Urinary bladder (tissue), 4 donors: Measurements from ENCODE around the gene ACTR3C. TPM values are rescaled to one million over a fixed set of nuclear protein-coding genes. Genes with fewer than 3 reads are reported as not detected.
"Not testable (repeated sequence)": the region's sequence is repeated elsewhere in the genome, so short reads cannot be mapped to it uniquely, and the experiment has no call there.

Experiments used
- DNase-seq: peaks from one replicate; pipeline ENCODE4 v3.0.0-alpha.2; 2015; ENCODE audit errors: extremely low spot score
- H3K27ac ChIP-seq: one replicate; pipeline ENCODE4 v1.5.1; 2013; ENCODE audit warnings: low read depth, mild to moderate bottlenecking, moderate library complexity
- H3K36me3 ChIP-seq: one replicate; pipeline ENCODE4 v1.6.1; 2013; ENCODE audit warnings: mild to moderate bottlenecking, moderate library complexity; ENCODE audit not compliant: insufficient read depth
- H3K4me1 ChIP-seq: one replicate; pipeline ENCODE4 v1.6.1; 2013; ENCODE audit warnings: mild to moderate bottlenecking, moderate library complexity; ENCODE audit not compliant: insufficient read depth
- H3K4me3 ChIP-seq: one replicate; pipeline ENCODE4 v1.5.1; 2013; ENCODE audit warnings: low read depth, low read length
- WGBS: extraction: QIAGEN DNeasy Blood & Tissue Kit; methylation state at CpG from one replicate; pipeline ENCODE4 v1.1.7; 2013; 5-methylcytosine and 5-hydroxymethylcytosine counted together
- polyA plus RNA-seq: library from polyadenylated mRNA; stranded (reverse); fragments of 200-250 nt; gene quantifications from one replicate; pipeline ENCODE4 v1.2.3, GENCODE V29; 2013
- total RNA-seq: library from RNA; depleted of rRNA; stranded (reverse); fragments of >200 nt; gene quantifications from one replicate; pipeline ENCODE4 v1.2.3, GENCODE V29; 2014
- donor health status: healthy with polysubstance abuse.
- donor health status: healthy.

Gene ACTR3C
- total and polyA plus RNA-seq, 2 donors: 3.4 to 6.5 TPM

DNA sequence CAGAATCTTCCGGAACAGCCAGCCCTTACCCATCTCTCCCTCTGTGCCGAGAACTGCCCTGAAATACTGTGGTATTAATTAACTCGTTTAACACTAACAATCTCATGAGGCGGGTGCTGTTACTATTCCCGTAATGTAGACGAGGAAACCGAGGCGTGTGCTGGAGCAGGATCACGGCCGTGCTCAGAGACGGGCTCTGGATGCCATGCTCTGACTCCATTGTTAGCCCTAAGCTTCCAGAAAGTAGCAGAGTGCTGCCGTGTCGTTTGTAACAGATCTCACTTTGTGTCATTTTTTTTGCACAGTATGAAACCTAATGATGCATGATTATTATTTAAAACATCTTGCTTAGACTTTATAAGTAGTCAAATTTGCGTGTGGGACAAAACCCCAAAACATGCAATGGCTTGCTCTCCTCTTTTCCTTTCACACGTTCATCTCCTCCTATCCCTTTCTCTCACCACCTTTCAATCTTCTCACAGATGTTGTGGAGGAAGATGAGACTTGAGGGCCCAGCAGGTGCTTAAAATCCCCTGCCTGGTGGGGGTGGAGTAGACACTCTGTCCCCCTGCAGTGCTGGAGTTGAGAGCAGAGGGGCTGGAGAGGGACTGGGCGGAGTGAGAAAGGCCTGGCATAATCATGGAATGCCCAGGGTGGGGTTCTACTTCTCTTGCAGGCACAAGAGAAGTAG is 482 bp upstream of the ACTR3C start:
- peak overlapping the region; percentile 83 for H3K27ac ChIP-seq
- WGBS: 21% methylated on average over 16 of the region's 16 CpGs

GRCh38 chr7:150322114-150322832 is 1.1 kb downstream of the ACTR3C start:
- Histone ChIP-seq H3K4me3 (peak overlapping the region; percentile 78), H3K27ac (peak overlapping the region; percentile 83), H3K4me1 (no peaks in the 10 kb centered on the region), H3K36me3 (no peaks in the 10 kb centered on the region)
- DNase-seq: no peak
- 78% methylated on average over 4 of the region's 4 CpGs for WGBS

More for the DNA sequence above, 482 bp upstream of the ACTR3C start:
- no peaks in the 10 kb centered on the region for H3K36me3 ChIP-seq
- DNase-seq: no peak
- H3K4me3 ChIP-seq: peak overlapping the region; percentile 78
- no peaks in the 10 kb centered on the region for H3K4me1 ChIP-seq

GRCh38 chr7:150321788-150322113 is 1.6 kb downstream of the ACTR3C start:
- 95% methylated on average over 3 of the region's 3 CpGs for WGBS
- no peak overlapping the region for H3K27ac ChIP-seq
- no peak overlapping the region for H3K4me3 ChIP-seq
- H3K36me3 ChIP-seq: no peaks in the 10 kb centered on the region
- no peaks in the 10 kb centered on the region for H3K4me1 ChIP-seq
- DNase-seq: no peak

DNA sequence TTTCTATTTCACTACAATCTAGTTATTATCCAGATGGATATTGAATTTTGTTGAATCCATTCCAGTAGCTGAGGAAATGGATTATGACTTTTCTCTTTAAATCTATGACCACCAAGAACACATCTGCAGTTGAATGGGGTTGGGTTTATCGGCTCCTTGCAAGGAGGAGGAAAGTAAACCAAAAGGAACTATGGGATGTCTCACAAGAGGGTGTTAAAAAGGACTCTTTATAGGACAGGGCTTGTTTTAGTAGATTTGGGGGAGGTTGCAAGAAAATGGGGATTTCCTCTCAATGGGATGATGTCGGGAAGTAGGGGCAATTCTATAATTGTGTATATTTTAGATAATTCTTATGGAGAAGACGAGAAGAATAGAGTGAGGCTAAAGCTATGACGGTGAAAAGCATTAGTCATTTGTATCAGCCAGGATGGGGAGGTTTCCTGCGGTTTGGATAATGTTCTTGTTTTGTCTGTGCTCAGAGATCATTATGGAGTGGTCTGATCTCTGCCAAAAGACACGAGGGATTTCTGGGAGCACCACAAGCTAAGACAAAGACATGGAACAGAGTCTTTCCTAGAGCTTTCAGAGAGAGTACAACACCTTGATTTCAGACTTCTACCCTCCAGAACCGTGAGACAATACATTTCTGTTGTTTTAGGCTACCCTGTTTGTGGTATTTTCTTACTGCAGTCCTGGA is 5.4 kb downstream of the ACTR3C start:
- Histone ChIP-seq H3K27ac (no peak overlapping the region), H3K36me3 (no peaks in the 10 kb centered on the region), H3K4me1 (no peaks in the 10 kb centered on the region), H3K4me3 (no peak overlapping the region)
- DNase-seq: no peak
- WGBS: 58% methylated on average over 7 of the region's 7 CpGs

DNA sequence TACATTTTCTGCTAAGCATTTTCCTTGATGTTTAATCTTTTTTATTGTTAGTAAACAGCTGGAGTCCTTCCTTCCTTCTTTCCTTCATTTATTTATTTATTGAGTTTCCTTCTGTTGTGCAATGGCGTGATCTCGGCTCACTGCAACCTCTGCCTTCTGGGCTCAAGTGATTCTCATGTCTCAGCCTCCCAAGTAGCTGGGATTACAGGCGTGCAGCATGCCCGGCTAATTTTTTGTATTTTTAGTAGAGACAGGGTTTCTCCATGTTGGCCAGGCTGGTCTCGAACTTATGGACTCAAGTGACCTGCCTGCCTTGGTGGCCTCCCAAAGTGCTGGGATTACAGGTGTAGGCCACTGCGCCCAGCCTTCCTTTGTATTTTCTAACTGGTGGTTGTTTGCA is 6.4 kb downstream of the ACTR3C start:
- not testable (repeated sequence) for H3K4me3 ChIP-seq, H3K27ac ChIP-seq, DNase-seq, H3K36me3 ChIP-seq, H3K4me1 ChIP-seq
- 73% methylated on average over 6 of the region's 6 CpGs for WGBS

GRCh38 chr7:150314639-150315239 is 8.6 kb downstream of the ACTR3C start:
- no peak overlapping the region for H3K27ac ChIP-seq
- H3K4me3 ChIP-seq: no peak overlapping the region
- H3K4me1 ChIP-seq: no peaks in the 10 kb centered on the region
- no peaks in the 10 kb centered on the region for H3K36me3 ChIP-seq
- WGBS: 98% methylated on average over 5 of the region's 5 CpGs
- no peak for DNase-seq

GRCh38 chr7:150313870-150314269 is 9.5 kb downstream of the ACTR3C start:
- 94% methylated on average over 6 of the region's 6 CpGs for WGBS
- no peaks in the 10 kb centered on the region for H3K4me1 ChIP-seq
- no peak for DNase-seq
- no peaks in the 10 kb centered on the region for H3K36me3 ChIP-seq
- no peak overlapping the region for H3K27ac ChIP-seq
- H3K4me3 ChIP-seq: no peak overlapping the region

DNA sequence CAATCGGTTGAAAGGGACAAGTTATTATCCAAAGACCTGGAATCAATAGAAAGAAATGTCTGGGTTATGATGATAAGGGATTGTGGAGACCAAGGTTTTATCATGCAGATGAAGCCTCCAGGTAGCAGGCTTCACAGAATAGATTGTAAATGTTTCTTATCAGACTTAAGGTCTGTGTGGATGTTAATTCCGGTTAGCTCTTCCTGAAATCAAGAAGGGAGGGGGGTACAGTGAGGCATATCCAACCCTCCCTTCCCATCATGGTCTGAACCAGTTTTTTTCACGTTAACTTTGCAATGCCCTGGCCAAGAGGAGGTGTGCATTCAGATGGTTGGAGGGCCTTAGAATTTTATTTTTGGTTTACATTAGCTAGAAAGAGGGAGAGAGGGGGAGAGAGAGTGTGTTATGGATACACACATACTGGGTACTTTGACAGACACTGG is 10.0 kb downstream of the ACTR3C start:
- no peak overlapping the region for H3K4me3 ChIP-seq
- no peaks in the 10 kb centered on the region for H3K36me3 ChIP-seq
- no peaks in the 10 kb centered on the region for H3K4me1 ChIP-seq
- WGBS: 70% methylated on average over 3 of the region's 3 CpGs
- no peak overlapping the region for H3K27ac ChIP-seq
- DNase-seq: no peak

DNA sequence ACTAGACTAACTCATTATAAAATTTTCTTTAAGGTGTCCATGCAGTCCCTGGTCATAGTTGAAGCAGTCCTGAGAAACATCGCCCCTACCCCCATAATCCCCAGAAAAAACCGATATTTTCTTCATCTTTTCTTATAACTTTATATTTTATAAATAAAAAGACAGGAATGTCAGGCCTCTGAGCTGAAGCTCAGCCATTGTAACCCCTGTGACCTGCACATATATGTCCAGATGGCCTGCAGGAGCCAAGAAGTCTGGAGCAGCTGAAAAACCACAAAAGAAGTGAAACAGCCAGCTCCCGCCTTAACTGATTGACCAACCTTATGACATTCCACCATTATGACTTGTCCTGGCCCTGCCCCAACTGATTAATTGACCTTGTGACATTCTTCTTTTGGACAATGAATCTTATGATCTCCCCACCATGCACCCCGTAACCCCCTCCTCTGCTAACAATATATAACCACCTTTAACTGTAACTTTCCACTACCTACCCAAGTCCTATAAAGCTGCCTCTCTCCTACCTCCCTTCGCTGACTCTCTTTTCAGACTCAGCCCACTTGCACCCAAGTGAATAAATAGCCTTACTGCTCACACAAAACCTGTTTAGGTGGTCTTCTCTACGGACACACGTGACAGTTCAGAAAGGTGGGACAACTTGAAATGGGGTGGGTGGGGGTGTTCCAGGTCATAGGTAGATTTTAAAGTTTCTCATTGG is 10.5 kb downstream of the ACTR3C start:
- H3K27ac ChIP-seq, H3K36me3 ChIP-seq, H3K4me1 ChIP-seq, H3K4me3 ChIP-seq, DNase-seq: not testable (repeated sequence)
- 87% methylated on average over 7 of the region's 7 CpGs for WGBS

DNA sequence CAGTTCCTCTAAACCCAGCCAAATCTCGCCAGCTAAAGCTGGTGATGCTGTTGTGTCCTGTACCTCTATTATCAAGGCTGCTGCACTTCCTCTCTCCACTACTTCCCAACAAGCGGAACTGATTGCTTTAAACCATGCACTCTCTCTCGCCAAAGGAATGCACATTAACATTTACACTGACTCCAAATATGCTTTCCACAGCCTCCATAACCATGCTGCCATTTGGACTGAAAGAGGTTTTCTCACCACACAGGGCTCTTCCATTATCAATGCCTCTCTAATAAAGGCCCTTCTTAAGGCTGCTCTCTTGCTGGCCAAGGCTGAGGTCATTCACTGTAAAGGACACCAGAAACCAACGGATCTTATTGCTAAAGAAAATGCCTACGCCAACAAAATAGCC is 11.6 kb downstream of the ACTR3C start:
- Histone ChIP-seq H3K4me1 (no peaks in the 10 kb centered on the region), H3K27ac (no peak overlapping the region), H3K4me3 (no peak overlapping the region), H3K36me3 (no peaks in the 10 kb centered on the region)
- DNase-seq: no peak
- WGBS: 80% methylated on average over 5 of the region's 5 CpGs

DNA sequence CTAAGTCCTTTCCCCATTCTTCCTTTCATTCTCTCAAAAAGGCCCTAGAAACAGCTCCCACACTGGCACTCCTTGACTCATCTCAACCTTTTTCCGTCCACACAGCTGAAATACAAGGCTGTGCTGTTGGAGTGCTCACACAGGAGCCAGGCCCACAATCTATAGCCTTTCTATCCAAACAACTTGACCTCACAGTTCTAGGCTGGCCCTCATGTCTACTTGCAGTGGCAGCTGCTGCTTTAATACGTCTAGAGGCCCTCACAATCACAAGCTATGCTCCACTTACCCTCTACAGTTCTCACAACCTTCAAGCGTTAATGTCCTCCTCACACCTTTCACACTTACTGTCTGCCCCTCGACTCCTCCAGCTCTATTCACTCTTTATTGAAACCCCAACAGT is 12.2 kb downstream of the ACTR3C start:
- Histone ChIP-seq H3K36me3 (no peaks in the 10 kb centered on the region), H3K4me1 (no peaks in the 10 kb centered on the region), H3K4me3 (no peak overlapping the region), H3K27ac (no peak overlapping the region)
- 94% methylated on average over 4 of the region's 4 CpGs for WGBS
- no peak for DNase-seq

- Histone ChIP-seq H3K27ac (no peak overlapping the region), H3K36me3 (no peaks in the 10 kb centered on the region), H3K4me1 (no peaks in the 10 kb centered on the region), H3K4me3 (no peak overlapping the region)
- DNase-seq: no peak
Observed at GRCh38 chr7:150308575-150308974, 14.8 kb downstream of the ACTR3C start.

DNA sequence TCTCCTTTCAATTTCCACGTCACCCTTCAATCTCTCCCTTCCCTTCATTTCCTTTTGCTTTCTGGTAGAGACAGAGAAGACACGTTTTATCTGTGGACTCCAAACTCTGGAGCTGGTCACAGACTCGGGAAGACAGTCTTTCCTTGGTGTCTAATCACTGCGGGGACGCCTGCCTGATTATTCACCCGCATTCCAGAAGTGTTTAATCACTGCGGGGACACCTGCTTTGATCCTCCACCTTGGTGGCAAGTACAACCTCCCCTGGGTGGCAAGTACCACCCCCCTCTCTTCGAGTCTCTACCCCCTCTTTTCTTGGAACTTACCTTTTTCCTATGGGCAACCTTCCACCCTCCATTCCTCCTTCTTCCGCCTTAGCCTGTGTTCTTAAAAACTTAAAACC is 15.4 kb downstream of the ACTR3C start:
- H3K4me1 ChIP-seq: no peaks in the 10 kb centered on the region
- no peak for DNase-seq
- WGBS: 89% methylated on average over 9 of the region's 9 CpGs
- H3K27ac ChIP-seq: no peak overlapping the region
- no peaks in the 10 kb centered on the region for H3K36me3 ChIP-seq
- H3K4me3 ChIP-seq: no peak overlapping the region
